Endodermal cell (in vitro differentiated cells): ENCODE measurements around the gene THYN1. TPM values are rescaled to one million over a fixed set of nuclear protein-coding genes. Genes with fewer than 3 reads are reported as not detected.

Experiments used
- DNase-seq: peaks from one replicate; pipeline ENCODE4 v3.0.0-alpha.2; 2017
- H3K27ac ChIP-seq: 2 replicates; pipeline ENCODE4 v1.5.1; 2013; ENCODE audit warnings: mild to moderate bottlenecking, low read depth, low read length, moderate library complexity
- H3K27me3 ChIP-seq: 2 replicates; pipeline ENCODE4 v1.6.1; 2013; ENCODE audit warnings: mild to moderate bottlenecking, low read length, moderate library complexity; ENCODE audit not compliant: insufficient read depth, control insufficient read depth, poor library complexity, severe bottlenecking
- H3K36me3 ChIP-seq: 2 replicates; pipeline ENCODE4 v1.7.0; 2013; ENCODE audit warnings: mild to moderate bottlenecking, low read length, moderate library complexity; ENCODE audit not compliant: control insufficient read depth, insufficient read depth
- H3K4me1 ChIP-seq: one replicate; pipeline ENCODE4 v1.7.0; 2013; ENCODE audit warnings: low read length; ENCODE audit not compliant: control insufficient read depth, insufficient read depth
- H3K4me3 ChIP-seq: 2 replicates; pipeline ENCODE4 v1.5.1; 2013; ENCODE audit warnings: mild to moderate bottlenecking, low read length, moderate library complexity
- H3K9ac ChIP-seq: 2 replicates; pipeline ENCODE4 v1.6.1; 2013; ENCODE audit warnings: mild to moderate bottlenecking, low read length, moderate library complexity; ENCODE audit not compliant: poor library complexity, severe bottlenecking; ENCODE audit errors: extremely low read depth
- H3K9me3 ChIP-seq: 2 replicates; pipeline ENCODE4 v1.6.1; 2013; ENCODE audit warnings: mild to moderate bottlenecking, low read length, moderate library complexity; ENCODE audit not compliant: control insufficient read depth
- H3K27ac Mint-ChIP-seq: 2 replicates; pipeline ENCODE4 v1.8.0; 2020; ENCODE audit warnings: mixed read lengths
- H3K27me3 Mint-ChIP-seq: 2 replicates; pipeline ENCODE4 v1.8.0; 2021; ENCODE audit warnings: mild to moderate bottlenecking, mixed read lengths; ENCODE audit not compliant: insufficient read depth
- H3K36me3 Mint-ChIP-seq: 2 replicates; pipeline ENCODE4 v1.8.0; 2020; ENCODE audit warnings: low read depth, mixed read lengths
- H3K4me1 Mint-ChIP-seq: 2 replicates; pipeline ENCODE4 v1.8.0; 2020; ENCODE audit warnings: mixed read lengths
- H3K4me3 Mint-ChIP-seq: 2 replicates; pipeline ENCODE4 v1.8.0; 2020; ENCODE audit warnings: mild to moderate bottlenecking, moderate library complexity, mixed read lengths
- H3K9me3 Mint-ChIP-seq: 2 replicates; pipeline ENCODE4 v1.8.0; 2020; ENCODE audit warnings: mild to moderate bottlenecking, mixed read lengths
- CTCF ChIP-seq: fragments of 200-600 bp; sonication (generic); conservative IDR thresholded peaks from 2 replicates; pipeline ENCODE4 v1.5.0; 2021; ENCODE audit warnings: antibody characterized with exemption, mild to moderate bottlenecking
- WGBS, 2 experiments: methylation state at CpG; one replicate each; pipeline versions ENCODE4 v1.1.5 to v1.1.7; 2013; ENCODE audit warnings: missing lambda C conversion rate in 2 of 2, mixed read lengths in 1 of 2; ENCODE audit not compliant: insufficient coverage in 1 of 2, insufficient read length in 1 of 2; 5-methylcytosine and 5-hydroxymethylcytosine counted together
- total RNA-seq, 2 donors: library from RNA; stranded (reverse); fragmentation: NEBNext Ultra II Directional in 1 of 2; extraction: Animal tissue kit (Norgen Biotek cat#: 25700) in 1 of 2; gene quantifications; 2 replicates in 1 of 2; 3 replicates in 1 of 2; pipeline ENCODE4 v1.2.1, GENCODE V29; 2021

Gene THYN1
- total RNA-seq, 2 donors from 2014 or later: 61.3 to 81.6 TPM

GRCh38 chr11:134272381-134273316 is 19.5 kb upstream of the THYN1 start:
- H3K4me1 ChIP-seq: no peaks in the 10 kb centered on the region
- TF ChIP-seq CTCF: no peak
- Mint-ChIP-seq H3K36me3 (no peaks in the 10 kb centered on the region), H3K27ac (no peak overlapping the region), H3K27me3 (peaks cover 17% of the 10 kb centered on the region), H3K4me3 (peak overlapping the region; percentile 84), H3K9me3 (no peaks in the 10 kb centered on the region), H3K4me1 (peaks cover 21% of the 10 kb centered on the region)
- no peak overlapping the region for H3K4me3 ChIP-seq
- H3K9ac ChIP-seq: no peak overlapping the region
- H3K9me3 ChIP-seq: no peaks in the 10 kb centered on the region
- peaks cover 54% of the 10 kb centered on the region for H3K27me3 ChIP-seq
- 36 to 38% methylated on average over 13 to 18 of the region's 18 CpGs for WGBS, 2 experiments
- H3K36me3 ChIP-seq: no peaks in the 10 kb centered on the region
- DNase-seq: peak; percentile 83
- no peak overlapping the region for H3K27ac ChIP-seq

GRCh38 chr11:134271978-134272377 is 18.8 kb upstream of the THYN1 start:
- no peaks in the 10 kb centered on the region for H3K9me3 Mint-ChIP-seq
- peaks cover 18% of the 10 kb centered on the region for H3K4me1 Mint-ChIP-seq
- H3K36me3 Mint-ChIP-seq: no peaks in the 10 kb centered on the region
- WGBS, 2 experiments: 93 to 100% methylated on average over 4 of the region's 4 CpGs
- H3K27ac Mint-ChIP-seq: no peak overlapping the region
- TF ChIP-seq CTCF: no peak
- no peak overlapping the region for H3K9ac ChIP-seq
- no peaks in the 10 kb centered on the region for H3K4me1 ChIP-seq
- peaks cover 12% of the 10 kb centered on the region for H3K27me3 Mint-ChIP-seq
- H3K36me3 ChIP-seq: no peaks in the 10 kb centered on the region
- peaks cover 47% of the 10 kb centered on the region for H3K27me3 ChIP-seq
- H3K27ac ChIP-seq: no peak overlapping the region
- peak; percentile 9 for DNase-seq
- H3K4me3 ChIP-seq: no peak overlapping the region
- H3K9me3 ChIP-seq: no peaks in the 10 kb centered on the region
- no peak overlapping the region for H3K4me3 Mint-ChIP-seq

GRCh38 chr11:134270250-134270714 is 17.1 kb upstream of the THYN1 start:
- Mint-ChIP-seq H3K9me3 (no peaks in the 10 kb centered on the region), H3K27me3 (peaks cover 4% of the 10 kb centered on the region), H3K27ac (no peak overlapping the region), H3K36me3 (no peaks in the 10 kb centered on the region), H3K4me3 (no peak overlapping the region), H3K4me1 (peaks cover 16% of the 10 kb centered on the region)
- WGBS, 2 experiments: 68 to 83% methylated on average over 2 to 5 of the region's 5 CpGs
- Histone ChIP-seq H3K27me3 (peaks cover 30% of the 10 kb centered on the region), H3K27ac (no peak overlapping the region), H3K4me1 (no peaks in the 10 kb centered on the region), H3K9ac (no peak overlapping the region), H3K4me3 (no peak overlapping the region), H3K36me3 (no peaks in the 10 kb centered on the region), H3K9me3 (no peaks in the 10 kb centered on the region)
- peak; percentile 55 for DNase-seq
- TF ChIP-seq CTCF: peak; percentile 74
